ENCODE data around the gene FOXA2.

The FOXA2 gene

DNA sequence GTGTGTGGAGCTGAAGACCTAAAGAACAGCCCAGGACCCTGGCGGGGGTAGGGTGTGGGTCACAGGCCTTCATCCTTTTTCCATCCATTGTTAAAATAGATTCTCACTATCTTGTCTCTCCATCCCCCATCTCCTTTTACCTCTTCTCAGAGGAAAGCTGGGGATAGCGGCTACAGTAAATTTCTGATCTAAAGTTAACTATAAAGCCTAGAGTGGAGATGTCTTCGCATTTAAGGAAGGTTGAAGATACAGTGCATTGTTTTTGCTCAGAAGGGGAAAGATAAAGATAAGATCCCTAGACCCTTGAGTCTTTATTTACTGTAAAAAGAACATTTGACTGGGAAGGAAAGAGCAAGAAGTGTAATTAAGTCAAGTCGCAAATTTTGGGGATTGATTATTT, 8.6 kb downstream of the FOXA2 start:
- TF ChIP-seq ZNF274 (IDR thresholded peaks at IDR 0.05; ENCODE audit: low read depth, low read length) (no peak), YY1 (IDR thresholded peaks at IDR 0.05; ENCODE audit: insufficient read depth, insufficient read length) (no peak), SUZ12 (IDR thresholded peaks at IDR 0.05; ENCODE audit: extremely low read depth, insufficient read depth, insufficient read length) (no peak)
- Histone ChIP-seq H3K27me3 (ENCODE audit: insufficient read depth, insufficient read length) (peaks cover 99% of the 10 kb centered on the region), H3K4me1 (ENCODE audit: insufficient read depth, insufficient read length) (peaks cover 8% of the 10 kb centered on the region), H3K36me3 (ENCODE audit: insufficient read depth, insufficient read length, low read length) (no peaks in the 10 kb centered on the region), H3K4me3 (ENCODE audit: insufficient read length, low read depth) (no peak overlapping the region), H3K9me3 (ENCODE audit: insufficient read depth, low read length) (no peaks in the 10 kb centered on the region), H3K9ac (ENCODE audit: insufficient read length, low read depth) (no peak overlapping the region)
- DNase-seq (ENCODE audit: low read depth, low spot score): no peak

DNA sequence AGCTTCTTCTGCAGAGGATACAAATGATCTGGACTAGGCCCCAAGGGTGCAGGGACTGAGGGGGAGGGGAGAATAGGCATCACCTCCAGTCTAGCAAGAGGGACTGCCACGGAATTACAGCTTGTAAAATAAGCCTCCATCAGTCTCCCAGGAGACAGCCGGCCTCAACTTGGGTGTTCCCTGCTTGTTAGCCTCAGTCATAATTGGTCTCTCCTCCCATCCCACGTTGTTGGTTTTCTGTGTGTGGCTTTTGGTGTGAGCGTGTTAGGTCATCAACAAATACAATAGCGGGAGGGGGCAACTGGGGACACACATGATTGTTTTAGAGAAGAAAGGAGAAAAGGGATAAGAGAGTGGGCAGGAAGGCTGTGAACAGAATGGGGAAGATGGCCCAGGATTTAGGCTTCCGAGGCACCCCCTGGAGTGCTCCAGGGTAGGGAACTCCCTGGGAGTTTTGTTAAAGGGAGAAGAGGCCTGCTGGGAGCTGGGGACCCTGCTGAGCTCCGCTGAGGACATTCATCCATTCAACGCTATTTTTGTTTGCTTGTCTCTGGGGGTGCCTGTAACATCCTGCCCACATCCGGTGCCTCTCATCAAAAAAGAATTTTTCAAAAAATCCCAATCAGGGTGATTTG, 9.2 kb downstream of the FOXA2 start:
- TF ChIP-seq SUZ12 (IDR thresholded peaks at IDR 0.05; ENCODE audit: extremely low read depth, insufficient read depth, insufficient read length): no peak
- TF ChIP-seq YY1 (IDR thresholded peaks at IDR 0.05; ENCODE audit: insufficient read depth, insufficient read length): no peak
- TF ChIP-seq ZNF274 (IDR thresholded peaks at IDR 0.05; ENCODE audit: low read depth, low read length): no peak
- Histone ChIP-seq H3K9ac (ENCODE audit: insufficient read length, low read depth) (no peak overlapping the region), H3K36me3 (ENCODE audit: insufficient read depth, insufficient read length, low read length) (no peaks in the 10 kb centered on the region), H3K4me1 (ENCODE audit: insufficient read depth, insufficient read length) (peaks cover 8% of the 10 kb centered on the region), H3K4me3 (ENCODE audit: insufficient read length, low read depth) (no peak overlapping the region), H3K9me3 (ENCODE audit: insufficient read depth, low read length) (no peaks in the 10 kb centered on the region), H3K27me3 (ENCODE audit: insufficient read depth, insufficient read length) (peaks cover 99% of the 10 kb centered on the region)
- no peak for DNase-seq (ENCODE audit: low read depth, low spot score)

DNA sequence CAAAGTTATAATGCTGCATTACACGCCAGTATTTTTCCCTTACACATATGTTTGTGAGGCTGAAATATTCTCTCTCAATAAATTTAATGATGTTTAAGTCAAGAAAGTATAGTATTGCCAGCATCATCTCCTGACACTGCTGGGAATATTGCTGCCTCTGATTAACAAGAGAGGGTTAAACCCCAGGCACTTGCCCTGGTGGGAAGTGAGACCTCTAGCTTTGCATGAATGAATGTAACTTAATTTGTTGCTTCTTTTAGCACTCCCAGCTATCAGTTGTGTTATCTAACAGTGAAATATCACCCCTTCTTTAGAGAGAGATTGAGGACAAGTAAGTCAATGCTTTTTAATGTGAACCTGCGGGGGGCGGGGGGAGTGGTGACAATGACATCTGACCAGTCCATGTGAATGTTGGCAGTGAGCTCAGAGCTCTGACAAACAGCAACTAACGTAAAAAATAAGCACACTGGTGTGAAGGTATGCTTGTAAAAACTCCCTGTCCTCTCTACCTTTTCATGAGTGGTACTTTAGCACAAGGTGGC, 9.8 kb downstream of the FOXA2 start:
- peaks cover 8% of the 10 kb centered on the region for H3K4me1 ChIP-seq (ENCODE audit: insufficient read depth, insufficient read length)
- TF ChIP-seq YY1 (IDR thresholded peaks at IDR 0.05; ENCODE audit: insufficient read depth, insufficient read length) (no peak), ZNF274 (IDR thresholded peaks at IDR 0.05; ENCODE audit: low read depth, low read length) (no peak), SUZ12 (IDR thresholded peaks at IDR 0.05; ENCODE audit: extremely low read depth, insufficient read depth, insufficient read length) (no peak)
- H3K4me3 ChIP-seq (ENCODE audit: insufficient read length, low read depth): no peak overlapping the region

DNA sequence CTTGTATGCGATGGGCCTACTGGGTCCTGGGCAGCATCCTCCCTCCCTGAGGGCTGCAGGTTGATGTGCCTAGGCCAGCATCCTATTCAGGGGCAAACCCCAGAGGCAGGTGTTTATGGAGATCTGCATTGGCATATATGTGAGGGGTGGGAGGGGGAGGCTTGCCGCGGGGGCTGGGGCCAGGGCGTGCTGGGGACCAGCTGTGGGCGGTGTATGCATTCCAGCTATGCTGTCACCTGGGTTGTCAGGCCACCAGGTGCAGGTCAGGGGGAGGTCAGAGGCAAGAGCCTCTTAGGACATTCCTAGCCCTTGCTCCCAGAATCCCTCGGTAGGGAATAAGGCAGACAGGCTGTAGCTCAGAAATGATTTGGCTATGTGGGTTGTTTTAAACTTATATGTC, 11.9 kb downstream of the FOXA2 start:
- TF ChIP-seq ZNF274 (IDR thresholded peaks at IDR 0.05; ENCODE audit: low read depth, low read length) (no peak), YY1 (IDR thresholded peaks at IDR 0.05; ENCODE audit: insufficient read depth, insufficient read length) (no peak), SUZ12 (IDR thresholded peaks at IDR 0.05; ENCODE audit: extremely low read depth, insufficient read depth, insufficient read length) (no peak)
- Histone ChIP-seq H3K27me3 (ENCODE audit: insufficient read depth, insufficient read length) (peaks cover 100% of the 10 kb centered on the region), H3K9me3 (ENCODE audit: insufficient read depth, low read length) (no peaks in the 10 kb centered on the region), H3K36me3 (ENCODE audit: insufficient read depth, insufficient read length, low read length) (no peaks in the 10 kb centered on the region), H3K4me1 (ENCODE audit: insufficient read depth, insufficient read length) (peaks cover 6% of the 10 kb centered on the region), H3K9ac (ENCODE audit: insufficient read length, low read depth) (no peak overlapping the region), H3K4me3 (ENCODE audit: insufficient read length, low read depth) (no peak overlapping the region)
- no peak for DNase-seq (ENCODE audit: low read depth, low spot score)

More for the DNA sequence above, 9.8 kb downstream of the FOXA2 start:
- Histone ChIP-seq H3K9me3 (ENCODE audit: insufficient read depth, low read length) (no peaks in the 10 kb centered on the region), H3K9ac (ENCODE audit: insufficient read length, low read depth) (no peak overlapping the region), H3K27me3 (ENCODE audit: insufficient read depth, insufficient read length) (peaks cover 99% of the 10 kb centered on the region), H3K36me3 (ENCODE audit: insufficient read depth, insufficient read length, low read length) (no peaks in the 10 kb centered on the region)
- DNase-seq (ENCODE audit: low read depth, low spot score): no peak

DNA sequence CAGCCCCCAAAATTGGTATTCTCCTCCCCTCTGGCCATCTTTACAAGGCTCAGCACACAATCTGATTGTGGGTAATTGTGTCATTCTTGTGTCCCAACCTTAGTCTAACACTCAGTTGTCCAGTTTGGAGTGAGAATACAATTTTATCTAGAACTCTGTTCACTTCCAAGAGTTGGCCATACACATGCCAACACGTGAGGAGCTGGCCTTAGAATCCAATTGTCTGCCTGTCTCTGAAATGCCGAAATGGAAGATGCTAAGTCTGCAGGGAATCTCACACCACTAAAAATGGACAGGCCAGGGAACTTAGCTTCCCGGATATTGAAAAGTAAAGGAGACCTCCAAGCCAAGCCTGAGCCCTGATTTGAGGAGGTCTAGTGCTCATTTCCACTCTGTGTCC, 12.3 kb downstream of the FOXA2 start:
- Histone ChIP-seq H3K4me1 (ENCODE audit: insufficient read depth, insufficient read length) (peaks cover 6% of the 10 kb centered on the region), H3K9ac (ENCODE audit: insufficient read length, low read depth) (no peak overlapping the region), H3K4me3 (ENCODE audit: insufficient read length, low read depth) (no peak overlapping the region), H3K27me3 (ENCODE audit: insufficient read depth, insufficient read length) (peaks cover 100% of the 10 kb centered on the region), H3K36me3 (ENCODE audit: insufficient read depth, insufficient read length, low read length) (no peaks in the 10 kb centered on the region), H3K9me3 (ENCODE audit: insufficient read depth, low read length) (no peaks in the 10 kb centered on the region)
- no peak for DNase-seq (ENCODE audit: low read depth, low spot score)
- no peak for TF ChIP-seq SUZ12 (IDR thresholded peaks at IDR 0.05; ENCODE audit: extremely low read depth, insufficient read depth, insufficient read length)

DNA sequence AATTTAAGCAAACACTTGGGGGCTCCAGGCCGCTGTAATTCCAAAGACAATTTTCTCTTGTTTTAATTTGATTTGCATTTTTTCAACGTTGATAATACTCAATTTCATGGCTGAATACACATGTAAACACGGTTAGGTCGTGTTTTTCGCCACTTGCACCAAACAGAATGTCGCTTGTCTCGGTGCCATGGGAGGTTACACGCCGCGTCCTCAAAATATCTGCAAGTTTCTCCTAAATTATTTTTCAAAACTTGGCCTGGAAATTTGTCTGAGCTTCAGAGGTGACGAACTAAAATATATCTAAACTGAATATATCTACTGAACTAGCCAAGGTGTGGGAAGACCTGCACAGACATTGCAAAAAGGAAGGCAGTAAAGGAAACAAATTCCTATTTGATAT, 15.0 kb downstream of the FOXA2 start:
- H3K9ac ChIP-seq (ENCODE audit: insufficient read length, low read depth): no peak overlapping the region
- no peak for TF ChIP-seq YY1 (IDR thresholded peaks at IDR 0.05; ENCODE audit: insufficient read depth, insufficient read length)
- H3K27me3 ChIP-seq (ENCODE audit: insufficient read depth, insufficient read length): peaks cover 100% of the 10 kb centered on the region
- no peaks in the 10 kb centered on the region for H3K36me3 ChIP-seq (ENCODE audit: insufficient read depth, insufficient read length, low read length)
- H3K9me3 ChIP-seq (ENCODE audit: insufficient read depth, low read length): no peaks in the 10 kb centered on the region
- H3K4me1 ChIP-seq (ENCODE audit: insufficient read depth, insufficient read length): peaks cover 3% of the 10 kb centered on the region
- DNase-seq (ENCODE audit: low read depth, low spot score): no peak
- H3K4me3 ChIP-seq (ENCODE audit: insufficient read length, low read depth): no peak overlapping the region

DNA sequence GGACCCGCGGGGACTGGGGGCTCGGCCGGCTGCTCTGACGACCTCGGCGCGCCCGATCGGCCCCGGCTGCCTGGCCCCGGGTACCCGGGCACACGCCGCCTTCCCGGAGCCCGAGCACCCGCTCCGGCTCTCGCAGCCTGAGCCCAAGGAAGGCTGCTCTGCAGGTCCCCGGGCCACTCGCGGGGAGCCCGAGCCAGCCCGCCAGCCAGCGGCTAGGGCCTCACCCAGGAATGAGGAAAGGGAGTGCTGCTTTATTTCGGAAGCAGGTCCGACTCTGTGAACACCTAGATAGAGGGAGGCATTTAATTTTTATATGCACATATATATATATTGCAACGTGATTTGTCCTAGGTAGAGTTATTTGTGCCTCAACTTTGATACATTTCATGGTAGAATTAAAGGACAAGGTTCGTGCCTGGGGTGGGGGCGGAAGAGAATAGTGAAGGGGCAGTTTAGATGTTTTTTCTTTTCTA, 15.5 kb downstream of the FOXA2 start:
- H3K36me3 ChIP-seq (ENCODE audit: insufficient read depth, insufficient read length, low read length): no peaks in the 10 kb centered on the region
- TF ChIP-seq YY1 (IDR thresholded peaks at IDR 0.05; ENCODE audit: insufficient read depth, insufficient read length): no peak
- no peak for TF ChIP-seq ZNF274 (IDR thresholded peaks at IDR 0.05; ENCODE audit: low read depth, low read length)
- no peak for TF ChIP-seq SUZ12 (IDR thresholded peaks at IDR 0.05; ENCODE audit: extremely low read depth, insufficient read depth, insufficient read length)
- H3K4me1 ChIP-seq (ENCODE audit: insufficient read depth, insufficient read length): peaks cover 3% of the 10 kb centered on the region
- peaks cover 100% of the 10 kb centered on the region for H3K27me3 ChIP-seq (ENCODE audit: insufficient read depth, insufficient read length)
- no peak overlapping the region for H3K4me3 ChIP-seq (ENCODE audit: insufficient read length, low read depth)
- no peaks in the 10 kb centered on the region for H3K9me3 ChIP-seq (ENCODE audit: insufficient read depth, low read length)
- H3K9ac ChIP-seq (ENCODE audit: insufficient read length, low read depth): no peak overlapping the region
- no peak for DNase-seq (ENCODE audit: low read depth, low spot score)

Data from NT2/D1 (cell line).